ENCODE results near the gene STIM2. TPM values are rescaled to one million over a fixed set of nuclear protein-coding genes. Genes with fewer than 3 reads are reported as not detected.

STIM2 gene
- total RNA-seq, 1 experiment from 2014 or later = 44.4 TPM

GRCh38 chr4:26837993-26838842 is 22.4 kb upstream of the STIM2 start:
- DNase-seq (ENCODE audit: low spot score) = no peak

GRCh38 chr4:26839016-26839415 is 21.6 kb upstream of the STIM2 start:
- DNase-seq (ENCODE audit: low spot score) = peak; percentile 25

GRCh38 chr4:26839534-26839951 is 21.1 kb upstream of the STIM2 start:
- DNase-seq (ENCODE audit: low spot score) = peak; percentile 96

GRCh38 chr4:26840786-26841185 is 19.9 kb upstream of the STIM2 start:
- DNase-seq (ENCODE audit: low spot score) = no peak

GRCh38 chr4:26842911-26843310 is 17.7 kb upstream of the STIM2 start:
- no peak for DNase-seq (ENCODE audit: low spot score)

- no peak for DNase-seq (ENCODE audit: low spot score)
These were observed 10.1 kb upstream of the STIM2 start for GRCh38 chr4:26850528-26850927.

- no peak for DNase-seq (ENCODE audit: low spot score)
These were observed 9.5 kb upstream of the STIM2 start for GRCh38 chr4:26851129-26851528.

- DNase-seq (ENCODE audit: low spot score) = no peak
These were observed 5.9 kb upstream of the STIM2 start for GRCh38 chr4:26854701-26855100.

- DNase-seq (ENCODE audit: low spot score) = no peak
These were observed 3.7 kb upstream of the STIM2 start for GRCh38 chr4:26856906-26857277.

GRCh38 chr4:26857278-26858034 is 3.2 kb upstream of the STIM2 start:
- DNase-seq (ENCODE audit: low spot score) = peak; percentile 72

- DNase-seq (ENCODE audit: low spot score) = no peak
These were observed 2.4 kb upstream of the STIM2 start for GRCh38 chr4:26858035-26858918.

- DNase-seq (ENCODE audit: low spot score) = no peak
These were observed 1.7 kb upstream of the STIM2 start for GRCh38 chr4:26858947-26859401.

- DNase-seq (ENCODE audit: low spot score) = no peak
These were observed 882 bp upstream of the STIM2 start for GRCh38 chr4:26859762-26860156.

- no peak for DNase-seq (ENCODE audit: low spot score)
These were observed 337 bp downstream of the STIM2 start for GRCh38 chr4:26860922-26861433.

- peak; percentile 48 for DNase-seq (ENCODE audit: low spot score)
These were observed 969 bp downstream of the STIM2 start for GRCh38 chr4:26861434-26862186.

- DNase-seq (ENCODE audit: low spot score) = no peak
These were observed 1.8 kb downstream of the STIM2 start for GRCh38 chr4:26862381-26862915.

- no peak for DNase-seq (ENCODE audit: low spot score)
These were observed 2.9 kb downstream of the STIM2 start for GRCh38 chr4:26863512-26863911.

- DNase-seq (ENCODE audit: low spot score) = peak; percentile 54
These were observed 4.3 kb downstream of the STIM2 start for GRCh38 chr4:26864899-26865298.

- DNase-seq (ENCODE audit: low spot score) = no peak
These were observed 5.6 kb downstream of the STIM2 start for GRCh38 chr4:26866203-26866602.

- DNase-seq (ENCODE audit: low spot score) = no peak
These were observed 6.1 kb downstream of the STIM2 start for GRCh38 chr4:26866781-26867180.

Data from H4 (cell line).